D341Med (cell line): Measurements from ENCODE around the gene SMYD4.
"Not testable (repeated sequence)": the region's sequence is repeated elsewhere in the genome, so short reads cannot be mapped to it uniquely, and the experiment has no call there.

Experiments
- DNase-seq: peaks from one replicate; pipeline ENCODE4 v3.0.0; 2012; ENCODE audit warnings: low spot score

The SMYD4 gene

DNA sequence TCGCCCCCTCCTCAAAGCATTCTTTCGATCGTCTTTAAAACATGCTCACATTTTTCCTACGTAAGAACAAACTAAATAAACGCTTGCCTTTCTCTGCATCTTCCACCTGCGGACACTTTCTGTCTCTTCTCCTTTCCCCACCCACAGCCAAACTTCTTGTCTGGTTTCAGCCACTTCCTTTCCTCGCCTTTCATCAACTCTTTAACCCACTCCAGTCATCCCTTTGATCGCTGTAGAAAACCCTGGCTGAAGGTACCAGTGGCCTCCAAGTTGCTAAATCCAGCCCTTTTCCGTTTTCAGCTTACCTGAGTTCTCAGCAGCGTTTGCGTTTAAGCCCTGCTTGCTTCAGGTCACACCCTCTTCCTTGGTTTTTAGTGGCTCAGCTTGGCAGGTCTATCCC, 586 bp upstream of the SMYD4 start:
- no peak for DNase-seq

DNA sequence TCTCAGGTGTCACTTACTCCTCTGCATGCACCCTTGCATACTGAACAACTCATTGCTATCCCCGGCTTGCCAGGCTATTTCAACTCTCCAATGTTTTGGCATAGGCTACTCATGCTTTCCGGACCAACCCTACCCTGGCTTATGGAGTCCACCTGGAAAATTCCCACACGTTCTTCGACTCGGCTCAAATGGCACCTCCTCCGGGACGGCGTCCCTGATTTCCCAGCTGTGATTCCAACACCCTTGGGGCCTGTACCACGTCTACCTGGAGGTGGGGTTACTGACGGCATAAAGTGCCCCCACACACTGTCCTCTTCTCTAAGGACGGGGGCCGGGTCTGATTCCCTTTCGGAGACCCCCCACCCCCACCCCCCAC, 498 bp downstream of the SMYD4 start:
- no peak for DNase-seq

DNA sequence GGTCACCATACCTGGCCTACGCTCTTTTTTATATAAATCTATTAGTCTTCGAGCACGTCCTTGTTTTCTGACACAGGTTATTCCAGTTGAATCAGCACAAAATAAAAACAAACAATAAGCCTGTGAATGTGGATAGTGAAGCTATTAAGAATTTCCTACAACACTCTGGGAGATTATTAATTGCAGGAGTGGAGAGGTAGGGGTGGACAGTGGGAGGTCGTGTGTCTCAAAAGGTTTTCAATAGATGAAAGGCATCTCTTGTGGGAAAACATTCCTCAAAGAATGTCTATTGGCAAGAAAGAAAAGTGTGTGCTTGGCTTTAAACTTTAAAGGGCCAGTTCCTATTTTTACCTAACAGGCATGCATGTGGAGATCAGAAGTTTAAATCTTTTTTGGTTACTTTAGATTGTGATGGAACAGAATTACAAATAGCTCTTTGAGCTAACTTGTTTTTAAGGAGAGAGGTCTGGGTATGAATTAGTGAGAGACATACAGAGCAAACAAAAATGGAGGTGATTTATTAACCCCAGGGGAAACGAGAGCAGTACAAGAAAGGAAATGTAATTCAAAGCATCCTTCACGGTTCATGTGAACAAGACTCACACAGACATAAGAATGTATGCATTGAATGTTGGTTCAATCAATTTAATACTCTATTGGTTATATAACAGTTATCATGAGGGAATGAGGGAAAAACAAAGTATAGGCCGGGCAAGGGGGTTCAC, 9.0 kb downstream of the SMYD4 start:
- DNase-seq: no peak

DNA sequence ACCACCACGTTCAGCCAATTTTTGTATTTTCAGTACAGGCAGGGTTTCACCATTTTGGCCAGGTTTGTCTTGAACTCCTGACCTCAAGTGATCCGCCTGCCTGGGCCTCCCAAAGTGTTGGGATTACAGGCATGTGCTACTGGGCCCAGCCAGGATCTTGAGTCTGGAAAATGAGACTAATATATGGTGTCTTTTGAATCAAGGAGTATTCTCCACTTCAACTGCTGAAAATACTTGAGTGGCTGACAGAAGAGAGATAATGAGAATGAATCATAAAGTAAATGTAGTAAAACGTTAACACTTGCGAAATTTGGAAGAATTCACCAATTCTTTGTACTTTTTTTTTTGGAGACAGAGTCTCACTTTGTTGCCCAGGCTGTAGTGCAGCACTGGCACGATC, 16.6 kb downstream of the SMYD4 start:
- DNase-seq: no peak

DNA sequence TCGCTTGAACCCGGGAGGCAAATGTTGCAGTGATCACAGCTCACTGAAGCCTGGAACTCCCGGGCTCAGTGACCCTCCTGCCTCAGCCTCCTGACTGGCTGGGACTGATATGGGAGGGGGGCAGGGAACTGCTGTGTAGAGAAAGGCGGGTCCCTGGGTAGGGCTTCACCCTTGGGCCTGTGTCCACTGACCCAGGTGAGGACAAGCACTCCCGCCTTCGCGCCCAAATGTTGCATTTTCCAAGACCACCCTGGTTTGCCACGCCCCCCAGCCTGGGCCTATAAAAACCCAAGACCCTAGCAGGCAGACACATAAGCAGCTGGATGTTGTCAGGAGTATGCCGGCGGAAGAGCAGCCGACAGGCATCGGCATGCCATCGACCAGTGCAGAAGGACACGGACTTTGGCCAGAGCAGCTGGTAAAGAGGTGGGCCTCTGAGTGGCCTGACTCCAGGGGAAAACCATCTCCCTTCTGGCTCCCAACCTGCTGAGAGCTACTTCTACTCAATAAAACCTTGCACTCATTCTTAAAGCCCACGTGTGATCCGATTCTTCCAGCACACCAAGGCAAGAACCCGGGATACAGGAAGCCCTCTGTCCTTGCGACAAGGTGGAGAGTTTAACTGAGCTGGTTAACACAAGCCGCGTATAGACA, 19.1 kb downstream of the SMYD4 start:
- DNase-seq: no peak

DNA sequence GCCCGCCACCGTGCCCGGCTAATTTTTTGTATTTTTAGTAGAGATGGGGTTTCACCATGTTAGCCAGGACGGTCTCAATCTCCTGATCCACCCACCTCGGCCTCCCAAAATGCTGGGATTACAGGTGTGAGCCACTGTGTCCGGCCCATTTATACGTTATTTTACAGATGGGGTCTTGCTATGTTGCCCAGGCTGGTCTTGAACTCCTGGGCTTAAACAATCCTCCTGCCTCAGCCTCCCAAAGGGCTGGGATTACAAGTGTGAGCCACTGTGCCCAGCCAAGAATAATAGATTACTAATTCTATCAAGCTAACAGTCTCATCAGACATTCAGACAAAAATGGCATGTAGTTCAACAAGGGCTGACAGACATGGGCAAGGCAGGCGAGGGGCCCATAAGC, 19.9 kb downstream of the SMYD4 start:
- not testable (repeated sequence) for DNase-seq

DNA sequence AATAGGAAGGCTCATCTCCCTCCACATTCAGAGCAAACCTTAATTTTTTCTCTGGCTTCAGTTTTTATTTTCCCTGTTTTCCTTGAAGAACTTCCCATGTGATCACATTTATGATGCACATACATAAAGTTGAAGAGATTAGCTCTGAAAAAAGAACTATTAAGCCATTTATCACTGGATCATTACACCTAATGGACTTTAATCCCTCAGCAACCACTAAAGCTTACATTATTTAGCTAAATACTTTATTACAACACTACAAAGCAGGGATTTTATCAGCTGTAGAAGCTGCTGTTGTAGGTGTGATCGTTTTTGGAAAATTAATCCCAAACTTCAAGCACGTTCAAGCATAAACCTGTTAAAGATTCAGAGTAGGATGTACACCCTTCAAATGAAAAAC, 21.1 kb downstream of the SMYD4 start:
- no peak for DNase-seq

DNA sequence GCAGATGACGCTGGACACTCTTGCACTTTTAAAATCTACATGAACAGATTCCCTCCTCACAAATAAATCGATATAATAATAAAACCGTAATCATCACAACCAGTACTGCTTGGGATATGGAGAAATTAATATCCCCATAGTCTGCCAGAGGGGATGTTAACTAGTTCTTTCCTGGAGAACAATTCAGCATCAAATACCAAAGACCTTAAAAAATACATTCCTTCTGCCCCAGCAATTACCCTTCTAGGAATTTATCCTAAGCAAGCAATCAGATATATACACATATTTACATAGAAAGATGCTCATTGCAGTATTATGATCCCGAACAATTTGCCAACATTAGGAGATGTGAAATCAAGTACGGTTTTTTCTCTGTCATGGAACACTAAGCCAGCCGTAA, 21.8 kb downstream of the SMYD4 start:
- DNase-seq: no peak

DNA sequence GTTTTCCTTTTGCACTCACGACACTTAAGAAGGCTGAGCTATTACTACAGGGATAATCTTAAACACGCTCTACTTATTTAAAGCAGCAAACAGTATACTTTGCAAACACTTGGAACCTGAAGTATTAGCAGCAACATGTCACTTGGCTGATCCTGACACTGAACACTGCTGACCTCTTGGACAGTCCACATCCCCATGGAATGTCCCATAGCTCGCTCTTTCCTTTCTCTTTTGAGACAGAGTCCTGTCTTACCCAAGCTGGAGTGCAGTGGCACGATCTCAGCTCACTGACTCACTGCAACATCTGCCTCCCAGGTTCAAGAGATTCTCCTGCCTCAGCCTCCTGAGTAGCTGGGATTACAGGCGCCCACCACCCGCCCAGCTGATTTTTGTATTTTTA, 26.4 kb downstream of the SMYD4 start:
- no peak for DNase-seq

DNA sequence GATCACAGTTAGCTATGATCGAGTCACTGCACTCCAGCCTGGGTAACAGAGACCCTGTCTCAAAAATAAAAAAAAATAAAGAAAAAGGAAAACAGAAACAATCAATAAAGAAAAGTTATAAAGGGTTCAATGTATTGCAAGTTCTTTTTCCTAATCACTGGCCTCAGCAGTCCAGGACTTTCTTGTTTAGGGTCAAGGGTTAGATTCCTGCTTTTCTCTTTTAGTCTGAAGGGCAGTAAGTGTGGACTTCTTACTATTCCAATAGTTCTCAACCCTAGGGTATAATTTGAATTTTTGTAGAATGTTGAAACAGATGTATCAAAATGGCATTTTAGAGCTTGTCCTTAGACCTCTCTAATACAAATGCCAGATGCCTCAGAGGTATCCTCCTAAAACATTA, 27.3 kb downstream of the SMYD4 start:
- DNase-seq: no peak

DNA sequence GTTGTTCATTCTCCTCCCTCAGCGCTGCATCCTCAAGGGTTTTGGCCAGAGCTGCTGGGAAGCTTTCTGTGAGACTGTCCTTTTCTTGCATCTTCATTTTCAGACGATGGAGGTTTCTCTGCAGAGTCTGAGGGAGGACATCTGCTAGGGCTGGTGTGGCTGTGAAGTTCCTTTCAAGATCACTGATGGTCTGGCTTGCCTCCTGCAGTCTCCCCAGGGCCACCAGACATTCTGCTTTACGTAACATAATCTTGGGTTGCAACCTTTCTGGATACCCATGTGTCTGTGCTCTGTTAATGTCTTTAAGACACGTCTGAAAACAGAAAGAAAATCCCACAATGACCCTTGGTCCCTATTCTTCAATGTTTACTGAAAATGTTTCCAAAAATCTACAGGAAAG, 29.0 kb downstream of the SMYD4 start:
- no peak for DNase-seq

DNA sequence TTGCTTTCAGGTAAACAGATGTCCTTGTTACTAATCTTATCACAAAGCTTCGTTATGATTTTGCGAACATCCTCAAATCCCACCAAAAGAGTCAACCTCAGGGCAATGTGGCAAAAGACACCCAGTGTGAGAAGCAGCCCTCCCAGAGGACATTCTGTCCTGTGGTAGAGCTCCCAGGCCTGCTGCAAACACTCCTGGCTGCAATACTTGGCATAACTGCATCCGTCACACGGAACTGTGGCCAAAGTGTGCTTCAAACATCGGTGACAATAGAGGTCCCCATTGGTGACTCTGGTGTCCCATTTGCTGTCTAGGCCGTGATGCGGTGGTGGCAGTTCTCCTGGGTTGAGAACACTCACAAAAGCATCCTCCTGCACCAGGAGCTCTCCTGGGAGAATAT, 29.5 kb downstream of the SMYD4 start:
- no peak for DNase-seq

DNA sequence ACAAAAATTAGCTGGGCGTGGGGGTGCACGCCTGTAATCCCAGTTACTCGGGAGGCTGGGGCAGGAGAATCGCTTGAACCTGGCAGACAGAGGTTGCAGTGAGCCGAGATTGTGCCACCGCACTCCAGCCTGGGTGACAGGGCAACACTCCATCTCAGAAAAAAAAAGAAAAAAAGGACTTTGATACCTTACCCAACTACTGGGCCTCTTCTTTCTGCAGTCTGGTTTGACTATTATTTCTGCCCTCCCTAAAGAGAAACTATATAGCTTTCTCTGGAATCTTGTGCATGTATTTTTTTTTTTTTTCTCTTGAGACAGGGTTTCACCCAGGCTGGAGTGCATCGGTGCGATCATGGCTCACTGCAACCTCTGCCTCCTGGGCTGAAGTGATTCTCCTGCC, 31.9 kb downstream of the SMYD4 start:
- DNase-seq: not testable (repeated sequence)

DNA sequence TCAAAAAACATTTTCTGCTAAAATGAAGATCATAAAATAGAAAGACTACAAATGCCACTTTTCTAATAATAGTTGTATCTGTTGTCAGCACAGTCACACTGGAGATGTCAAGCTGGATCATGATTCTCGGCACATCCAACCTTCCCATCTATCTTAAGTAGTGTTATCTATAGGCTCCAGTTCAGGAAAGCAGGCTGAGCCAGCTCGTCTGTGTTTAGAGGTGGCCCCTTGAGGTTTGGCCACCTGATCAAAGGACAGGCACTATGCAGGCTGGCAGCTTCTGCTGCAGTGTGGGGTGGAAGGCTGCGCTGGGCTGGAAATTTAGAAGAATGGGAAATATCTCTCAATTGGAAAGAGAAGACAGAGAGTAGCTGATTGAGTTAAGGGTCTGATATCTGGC, 32.4 kb downstream of the SMYD4 start:
- DNase-seq: no peak

DNA sequence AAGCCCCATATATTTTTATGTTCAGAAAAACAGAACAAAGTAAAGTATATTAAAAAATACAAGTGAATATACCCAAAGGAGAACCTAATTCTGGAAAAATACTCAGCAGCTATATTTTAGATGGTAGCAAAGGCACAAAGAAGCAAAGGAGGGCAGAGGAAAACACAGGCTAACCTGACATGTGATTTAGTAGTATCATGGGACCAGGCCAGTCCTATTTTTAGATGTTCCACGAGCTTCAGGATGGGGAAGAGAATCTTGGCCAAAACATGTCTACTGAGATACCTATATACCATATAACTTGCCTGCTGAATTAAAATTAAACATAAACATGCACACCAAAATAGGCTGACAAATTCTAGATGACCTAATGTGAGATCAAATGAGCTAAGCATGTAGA, 32.9 kb downstream of the SMYD4 start:
- DNase-seq: no peak

DNA sequence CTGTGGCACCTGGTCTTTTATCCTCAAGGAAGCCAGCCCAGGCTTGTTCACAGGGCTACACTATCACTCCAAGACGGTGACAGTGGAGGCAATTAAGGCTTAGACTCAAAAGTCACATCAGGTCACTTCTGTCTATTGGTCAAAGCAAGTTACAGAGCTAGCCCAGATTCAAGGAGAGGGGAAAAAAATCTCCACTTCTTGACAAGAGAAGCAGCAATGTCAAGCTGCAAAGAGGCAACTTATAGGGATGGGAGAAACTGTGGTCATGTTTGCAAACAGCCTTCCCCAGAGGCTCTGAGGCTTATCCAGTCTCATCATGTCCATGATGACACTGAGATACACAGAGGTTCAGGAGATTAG, 36.3 kb downstream of the SMYD4 start:
- DNase-seq: no peak

DNA sequence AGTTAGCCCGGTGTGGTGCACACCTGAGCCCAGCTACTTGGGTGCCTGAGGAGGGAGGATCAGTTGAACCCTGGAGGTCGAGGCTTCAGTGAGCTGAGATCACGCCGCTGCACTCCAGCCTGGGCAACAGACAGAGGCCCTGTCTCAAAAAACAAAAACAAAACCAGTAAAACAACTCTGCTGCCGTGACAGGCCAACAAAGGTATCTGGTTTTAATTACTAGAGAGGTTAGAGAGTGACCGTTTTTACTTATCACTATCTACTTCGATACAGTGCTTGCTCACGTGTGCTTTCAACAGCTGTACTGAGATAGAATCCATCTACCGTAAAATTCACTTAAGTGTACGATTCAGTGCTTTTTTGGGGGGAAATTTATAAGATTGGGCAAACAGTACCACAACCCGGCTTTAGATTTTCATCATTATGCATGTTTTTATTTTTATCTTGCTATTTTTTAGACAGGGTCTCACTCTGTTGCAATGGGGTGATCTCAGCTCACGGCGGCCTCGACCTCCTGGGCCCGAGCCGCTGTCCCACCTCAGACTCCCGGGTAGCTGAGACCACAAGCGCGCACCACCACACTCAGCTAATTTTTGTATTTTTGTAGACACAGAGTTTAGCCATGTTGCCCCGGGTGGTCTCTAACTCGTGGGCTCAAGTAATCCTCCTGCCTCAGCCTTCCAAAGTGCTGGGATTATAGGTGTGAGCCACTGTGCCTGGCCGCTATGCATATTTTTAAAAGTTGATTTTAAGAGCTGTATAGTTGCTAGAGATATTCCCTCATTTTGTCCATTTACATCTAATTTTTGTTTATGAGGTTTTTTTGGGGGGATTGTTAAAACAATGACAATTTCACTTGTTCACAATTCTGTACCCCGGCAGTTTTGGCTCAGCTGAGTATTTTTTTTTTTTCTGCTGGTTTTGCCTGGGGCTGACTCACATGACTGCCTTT, 36.9 kb downstream of the SMYD4 start:
- DNase-seq: no peak

DNA sequence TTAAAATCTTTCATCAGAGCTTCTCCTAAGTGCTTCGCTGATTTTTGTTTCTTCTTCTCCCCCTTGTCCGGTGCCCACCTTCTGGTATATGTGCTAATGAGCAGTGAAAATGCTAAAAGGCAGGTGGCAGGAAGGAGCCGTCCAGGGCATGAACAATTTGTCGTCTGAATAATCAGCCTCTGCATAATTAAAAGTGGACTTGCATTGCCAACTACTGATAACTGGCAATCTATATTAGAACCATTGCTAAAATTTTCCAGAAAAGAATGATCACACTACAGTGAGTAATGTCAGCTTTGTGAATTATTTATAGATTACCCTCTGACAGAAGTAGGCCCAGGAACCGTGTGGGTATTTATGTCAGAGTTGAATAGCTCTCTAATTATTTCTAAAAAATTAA, 39.8 kb downstream of the SMYD4 start:
- no peak for DNase-seq

DNA sequence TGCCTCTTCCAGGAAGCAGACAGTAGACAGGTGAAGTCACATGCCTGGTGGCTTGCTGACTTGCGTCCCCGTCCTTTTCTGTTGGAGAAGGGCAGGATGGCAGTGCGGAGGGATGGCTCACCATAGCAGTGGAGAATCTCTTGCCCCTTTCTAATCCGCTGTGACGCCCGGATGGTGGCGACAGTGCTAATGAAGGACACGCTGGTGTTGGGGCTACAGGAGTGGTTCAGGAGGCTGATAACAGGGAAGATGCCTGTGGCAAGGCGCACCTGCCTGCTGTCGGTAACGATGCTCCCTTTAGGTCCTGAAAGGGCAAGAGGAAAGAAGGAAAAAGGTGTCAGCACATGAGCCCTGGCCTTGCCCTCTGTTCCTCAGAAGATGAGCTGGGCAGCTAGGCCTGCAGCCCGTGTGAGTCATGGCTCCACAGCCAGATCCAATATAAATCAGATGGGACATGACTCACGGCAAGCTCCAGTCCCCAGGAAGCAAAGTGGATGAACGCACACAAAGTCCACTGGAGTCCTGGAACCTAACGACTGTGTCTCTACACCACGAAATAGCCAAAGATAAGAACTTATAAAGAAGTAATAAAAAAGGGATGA, 42.3 kb downstream of the SMYD4 start:
- DNase-seq: no peak

DNA sequence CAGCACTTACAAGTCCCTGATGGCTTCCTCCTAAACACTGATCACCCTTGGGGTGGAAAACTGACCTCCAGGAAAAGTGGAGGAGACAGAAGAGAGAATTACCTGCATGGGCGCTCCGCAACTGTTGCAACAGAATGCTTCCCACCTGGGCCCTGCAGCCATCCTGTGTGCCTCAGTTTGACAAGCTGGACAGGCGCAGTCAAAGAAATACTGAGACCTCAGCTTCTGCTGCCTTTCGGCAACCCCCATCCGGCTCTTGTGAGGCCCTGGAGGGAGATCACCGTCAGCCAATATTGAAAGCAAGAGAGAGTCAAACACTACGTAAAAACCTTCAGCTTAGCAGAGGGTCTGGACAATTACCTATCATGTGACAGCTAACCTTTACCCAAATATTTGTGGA, 43.0 kb downstream of the SMYD4 start:
- DNase-seq: no peak

DNA sequence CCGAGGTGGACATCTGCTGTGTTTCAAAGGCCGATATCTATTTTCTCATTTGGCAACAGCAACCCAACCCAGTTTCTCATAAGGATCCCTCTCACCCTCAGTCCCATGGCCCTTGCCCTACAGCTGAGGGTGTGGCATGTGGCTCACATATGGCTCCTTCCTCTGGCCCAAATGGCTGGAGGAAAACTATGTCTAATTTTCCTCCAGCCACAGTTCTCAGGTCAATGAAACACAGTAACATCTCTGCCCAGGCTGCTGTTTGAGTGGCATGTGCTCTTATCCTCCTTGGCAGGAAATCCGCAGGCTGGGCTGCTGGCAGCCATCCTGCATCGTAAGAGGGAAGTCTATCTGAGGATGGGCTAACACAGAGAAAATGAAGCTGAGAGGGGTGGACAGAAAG, 43.8 kb downstream of the SMYD4 start:
- no peak for DNase-seq

DNA sequence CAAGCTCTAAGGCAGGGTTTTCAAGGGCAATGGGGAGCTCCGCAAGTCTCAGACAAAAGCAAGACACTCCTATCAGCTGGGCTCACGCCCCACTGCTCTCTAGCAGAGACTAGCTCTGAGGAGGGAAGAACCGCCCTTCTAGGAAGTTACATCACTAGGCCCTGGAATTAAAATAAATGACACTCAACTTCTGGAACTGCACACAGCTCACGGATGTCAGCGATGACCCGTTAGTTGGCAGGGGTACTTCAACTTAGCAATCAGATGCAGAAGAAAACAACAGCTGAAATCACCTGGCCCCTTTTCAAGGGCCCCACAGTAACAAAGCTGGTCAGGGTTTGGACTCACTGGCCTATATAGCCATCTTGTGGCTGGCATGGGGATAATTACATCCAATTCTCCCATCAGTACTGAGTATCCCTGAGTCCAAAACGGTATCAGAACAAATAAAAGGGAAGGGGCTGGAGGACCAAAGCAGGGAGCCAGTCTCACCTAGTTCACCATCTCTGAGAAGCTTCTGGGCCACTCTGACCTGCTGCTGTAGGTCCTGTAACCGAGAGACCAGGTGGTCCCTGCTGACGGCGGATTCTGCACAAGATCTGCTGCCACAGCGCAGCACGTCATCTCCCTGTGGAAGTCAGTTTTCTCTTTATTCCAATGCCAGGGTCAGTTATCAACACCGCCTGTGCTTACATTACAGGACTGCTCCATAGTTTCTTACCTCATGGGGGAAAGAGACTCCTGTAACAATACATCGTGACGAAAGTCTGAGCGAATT, 45.7 kb downstream of the SMYD4 start:
- DNase-seq: peak; percentile 55
